ENCODE measurements around the gene FHOD1.

DNA sequence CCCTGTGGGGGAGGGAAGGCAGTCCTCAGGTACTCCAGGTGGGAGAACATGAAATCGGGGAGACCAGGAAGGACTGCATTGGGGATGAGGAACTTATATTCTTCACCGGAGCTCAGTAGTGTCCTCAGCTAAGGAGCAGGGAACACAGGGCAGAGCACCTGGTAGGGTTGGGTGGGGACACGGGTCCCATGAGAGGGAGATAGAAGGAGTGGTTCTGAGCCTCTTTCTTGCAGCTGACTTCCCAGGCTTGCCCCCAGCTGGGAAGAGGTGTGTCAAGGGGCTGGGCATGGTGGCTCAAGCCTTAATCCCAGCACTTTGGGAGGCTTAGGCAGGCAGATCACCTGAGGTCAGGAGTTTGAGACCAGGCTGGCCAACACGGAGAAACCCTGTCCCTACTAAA, 2.1 kb downstream of the FHOD1 start:
- TF ChIP-seq, protein P1, sequence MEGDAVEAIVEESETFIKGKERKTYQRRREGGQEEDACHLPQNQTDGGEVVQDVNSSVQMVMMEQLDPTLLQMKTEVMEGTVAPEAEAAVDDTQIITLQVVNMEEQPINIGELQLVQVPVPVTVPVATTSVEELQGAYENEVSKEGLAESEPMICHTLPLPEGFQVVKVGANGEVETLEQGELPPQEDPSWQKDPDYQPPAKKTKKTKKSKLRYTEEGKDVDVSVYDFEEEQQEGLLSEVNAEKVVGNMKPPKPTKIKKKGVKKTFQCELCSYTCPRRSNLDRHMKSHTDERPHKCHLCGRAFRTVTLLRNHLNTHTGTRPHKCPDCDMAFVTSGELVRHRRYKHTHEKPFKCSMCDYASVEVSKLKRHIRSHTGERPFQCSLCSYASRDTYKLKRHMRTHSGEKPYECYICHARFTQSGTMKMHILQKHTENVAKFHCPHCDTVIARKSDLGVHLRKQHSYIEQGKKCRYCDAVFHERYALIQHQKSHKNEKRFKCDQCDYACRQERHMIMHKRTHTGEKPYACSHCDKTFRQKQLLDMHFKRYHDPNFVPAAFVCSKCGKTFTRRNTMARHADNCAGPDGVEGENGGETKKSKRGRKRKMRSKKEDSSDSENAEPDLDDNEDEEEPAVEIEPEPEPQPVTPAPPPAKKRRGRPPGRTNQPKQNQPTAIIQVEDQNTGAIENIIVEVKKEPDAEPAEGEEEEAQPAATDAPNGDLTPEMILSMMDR (IDR thresholded peaks at IDR 0.05): no peak
- no peak for TF ChIP-seq RAD21 (IDR thresholded peaks at IDR 0.05; ENCODE audit: low read length)
